ENCODE measurements around the gene LAP3.

- TF ChIP-seq CTCF (IDR thresholded peaks at IDR 0.05; ENCODE audit: low read depth, low read length) (no peak), POLR2A (IDR thresholded peaks at IDR 0.05; ENCODE audit: extremely low read depth, insufficient read length) (no peak)
- TF ChIP-seq, protein P1, sequence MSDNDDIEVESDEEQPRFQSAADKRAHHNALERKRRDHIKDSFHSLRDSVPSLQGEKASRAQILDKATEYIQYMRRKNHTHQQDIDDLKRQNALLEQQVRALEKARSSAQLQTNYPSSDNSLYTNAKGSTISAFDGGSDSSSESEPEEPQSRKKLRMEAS (IDR thresholded peaks at IDR 0.05; ENCODE audit: low read depth, low read length), result no peak
These were observed 39.3 kb downstream of the LAP3 start for GRCh38 chr4:17616283-17616682.
